ENCODE data around the gene TMPRSS3.

The TMPRSS3 gene

DNA sequence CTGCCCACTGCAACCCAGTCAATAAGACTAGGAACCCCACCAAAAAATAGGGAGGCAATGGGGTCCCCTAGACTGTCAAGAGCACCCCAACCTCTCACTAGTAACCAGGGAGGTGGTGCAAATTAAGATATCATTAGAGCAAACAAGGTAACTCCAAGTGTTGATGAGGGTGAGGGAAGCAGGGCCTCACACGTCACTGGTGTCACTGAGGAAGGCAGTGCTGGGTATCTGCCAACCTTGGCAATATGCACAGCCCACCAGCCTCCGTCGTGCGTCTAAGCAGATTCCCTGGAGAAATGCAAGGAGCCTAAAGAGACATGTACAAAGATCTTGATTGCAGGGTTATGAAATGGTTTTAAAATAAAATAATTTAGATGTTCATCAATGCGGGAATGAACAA lies 11.6 kb upstream of the TMPRSS3 start:
- DNase-seq (ENCODE audit: low read depth in 2 of 2): no peak

DNA sequence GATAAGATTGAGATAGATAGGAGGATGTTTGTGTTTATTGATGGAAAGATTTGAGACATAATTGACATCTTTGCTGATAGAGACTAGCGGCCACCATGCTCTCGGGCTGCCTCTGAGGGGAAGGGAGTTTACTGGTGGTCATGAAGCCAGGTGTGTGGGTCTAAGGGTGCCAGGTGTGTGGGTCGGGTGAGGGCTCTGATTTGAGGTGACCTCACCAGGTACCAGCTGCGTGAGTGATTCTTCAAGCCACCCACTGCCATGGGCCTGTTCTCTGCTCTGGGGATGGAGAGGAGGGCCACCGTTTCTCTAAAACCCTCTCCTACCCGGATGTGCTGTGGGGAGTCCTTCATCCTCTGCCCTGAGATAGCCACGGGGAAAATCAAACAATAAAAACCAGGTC lies 11.0 kb upstream of the TMPRSS3 start:
- no peak for DNase-seq (ENCODE audit: low read depth in 2 of 2)

DNA sequence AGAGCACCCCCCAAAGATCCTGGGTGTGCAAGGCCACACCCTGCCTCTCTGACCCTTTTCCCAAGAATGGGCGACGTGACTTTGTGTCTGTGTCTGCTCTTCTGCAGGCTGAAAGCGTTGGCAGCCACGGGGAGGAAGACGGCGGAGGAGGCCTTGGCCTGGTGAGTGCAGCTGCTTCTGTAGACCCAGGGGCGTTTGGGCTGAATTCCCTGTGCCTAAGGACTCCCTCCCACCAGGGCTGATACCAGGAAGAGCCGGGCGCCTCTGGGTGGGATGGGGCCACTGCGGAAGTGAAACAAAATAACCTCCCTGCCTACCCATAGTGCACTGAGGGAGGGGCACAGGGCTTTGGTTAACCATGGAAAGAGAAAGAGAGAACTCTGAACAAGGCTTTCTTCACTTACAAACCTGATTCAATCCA lies 10.4 kb upstream of the TMPRSS3 start:
- peak in 1 of 2 experiments; percentile 50 for DNase-seq (ENCODE audit: low read depth in 2 of 2)

DNA sequence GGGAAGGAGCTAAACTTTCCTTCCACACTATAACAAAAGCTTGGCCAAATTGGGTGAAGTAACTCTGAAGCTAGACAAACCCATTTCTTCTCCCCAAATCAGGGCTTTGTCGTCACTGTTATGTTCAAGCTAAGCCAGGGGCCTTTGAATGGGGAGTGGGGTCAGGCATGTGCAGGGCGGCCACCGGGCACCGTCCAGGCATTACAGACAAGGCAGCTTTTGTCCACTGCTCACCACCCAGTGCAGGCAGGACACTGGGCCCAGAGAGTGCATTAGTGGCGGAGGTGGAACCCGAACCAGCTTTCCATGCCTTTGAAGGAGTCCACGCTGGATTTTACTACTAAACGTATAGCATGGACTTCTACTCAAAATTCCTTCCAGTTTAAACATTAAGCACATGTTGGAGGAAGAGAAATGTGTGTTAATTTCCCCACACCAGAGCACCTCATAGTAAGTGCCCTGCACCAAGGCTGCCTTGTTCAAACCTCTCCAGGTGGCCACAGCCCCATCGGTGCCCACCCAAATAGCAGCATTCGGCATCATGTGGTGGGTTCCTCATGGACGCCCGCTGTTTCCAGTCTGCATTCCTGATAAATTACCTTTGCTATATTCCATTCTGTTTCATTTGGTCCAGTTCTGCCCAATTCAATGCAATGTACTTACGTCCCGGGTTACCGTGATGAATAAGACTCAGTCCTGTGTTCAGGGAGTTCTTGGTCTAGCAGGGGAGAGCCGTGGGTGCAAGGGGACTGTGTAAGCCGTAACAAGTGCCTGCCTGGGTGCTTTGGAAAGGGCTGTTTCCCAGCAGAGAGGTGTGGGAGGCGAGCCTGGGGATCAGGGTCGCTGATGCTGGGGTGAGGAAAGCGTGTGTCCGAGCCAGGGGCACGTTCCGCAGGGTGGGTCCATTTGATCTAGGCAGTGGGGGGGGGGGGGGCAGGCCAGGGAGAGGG lies 9.5 kb upstream of the TMPRSS3 start:
- no peak for DNase-seq (ENCODE audit: low read depth in 2 of 2)

DNA sequence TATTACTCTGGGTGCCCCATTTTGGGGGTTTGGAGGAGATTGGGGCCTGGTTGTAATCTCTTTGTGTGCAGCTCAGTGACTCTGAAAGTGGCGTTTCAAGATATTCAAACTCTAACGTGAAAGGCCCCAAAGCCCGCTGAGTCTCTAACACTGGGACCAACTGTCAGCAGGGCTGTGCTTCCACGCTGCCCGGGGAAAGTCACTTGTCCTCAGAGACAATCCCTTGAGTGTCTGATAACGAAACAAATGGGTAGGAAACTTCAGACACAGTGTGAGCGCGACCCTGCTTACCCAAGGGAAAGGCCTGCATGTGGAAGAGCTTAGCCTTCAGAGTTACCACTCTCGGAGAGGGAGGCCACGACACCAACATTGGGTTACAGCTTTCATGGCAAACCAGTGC lies 8.7 kb upstream of the TMPRSS3 start:
- DNase-seq (ENCODE audit: low read depth in 2 of 2): no peak

DNA sequence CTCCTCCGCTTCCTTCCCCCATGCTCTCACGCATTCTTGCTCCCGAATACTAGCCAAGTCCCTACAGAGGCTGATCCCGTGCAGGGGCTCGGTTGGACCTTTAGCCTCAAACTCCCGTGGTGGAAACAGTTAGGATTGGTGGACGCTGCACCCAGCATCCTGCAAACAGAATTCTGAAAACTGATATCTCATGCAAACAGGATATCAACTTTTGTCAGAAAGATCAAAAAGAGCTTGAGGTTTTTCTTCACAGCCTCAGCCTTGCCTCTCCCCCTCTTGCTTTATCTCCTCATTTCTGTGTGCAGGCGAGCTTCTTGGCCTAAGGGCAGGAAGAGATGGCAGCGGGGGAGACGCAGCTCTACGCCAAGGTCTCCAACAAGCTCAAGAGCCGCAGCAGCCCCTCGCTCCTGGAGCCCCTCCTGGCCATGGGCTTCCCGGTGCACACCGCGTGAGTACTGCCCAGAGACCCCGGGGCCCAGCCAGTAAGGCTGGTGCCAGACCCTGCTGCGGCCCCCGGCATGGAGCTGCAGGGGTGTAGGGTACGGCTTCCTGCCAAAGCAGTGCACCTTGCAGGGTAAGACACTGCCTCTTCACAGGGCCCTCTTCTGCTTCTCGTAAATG lies 7.9 kb upstream of the TMPRSS3 start, which contains the start of gene UBASH3A:
Gene UBASH3A, plus strand, starts transcription at position 292 of the 621 bp plus-strand sequence. Its CDS starts 44 bp downstream, at position 336.
- no peak for DNase-seq (ENCODE audit: low read depth in 2 of 2)

DNA sequence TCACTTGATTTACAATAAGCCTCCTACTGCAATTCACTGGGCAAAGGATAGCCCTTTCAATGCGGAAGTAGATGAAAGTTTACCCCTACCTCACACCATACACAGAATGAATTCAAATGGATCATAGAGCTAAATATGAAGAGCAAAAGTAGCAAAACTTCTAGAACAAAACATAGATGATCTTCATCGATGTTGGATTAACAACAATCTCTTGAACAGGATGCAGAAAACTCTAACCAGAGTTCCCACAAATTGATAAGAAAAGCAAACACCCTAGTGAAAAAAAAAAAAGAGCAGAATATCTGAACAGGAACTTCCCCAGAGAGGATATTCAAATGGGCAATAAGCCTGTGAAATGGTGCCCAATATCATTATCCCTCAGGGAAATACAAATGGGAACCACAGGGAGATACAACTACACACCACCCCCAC lies 6.0 kb upstream of the TMPRSS3 start:
- DNase-seq (ENCODE audit: low read depth in 2 of 2): no peak

DNA sequence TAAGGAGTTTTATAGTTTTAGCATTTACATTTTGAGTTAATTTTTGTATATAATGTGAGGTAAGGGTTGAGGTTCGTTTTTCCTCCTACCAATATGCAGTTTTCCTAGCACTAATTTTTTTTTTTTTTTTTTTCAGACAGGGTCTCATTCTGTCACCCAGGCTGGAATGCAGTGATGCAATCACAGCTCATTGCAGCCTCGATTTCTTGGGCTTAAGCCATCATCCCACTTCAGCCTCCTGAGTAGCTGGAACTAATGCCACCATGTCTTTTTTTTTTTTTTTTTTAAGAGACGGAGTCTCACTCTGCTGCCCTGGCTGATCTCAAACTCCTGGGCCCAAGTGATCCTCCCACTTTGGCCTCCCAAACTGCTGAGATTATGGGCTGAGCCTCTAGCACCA lies 5.3 kb upstream of the TMPRSS3 start:
- DNase-seq (ENCODE audit: low read depth in 2 of 2): no peak

DNA sequence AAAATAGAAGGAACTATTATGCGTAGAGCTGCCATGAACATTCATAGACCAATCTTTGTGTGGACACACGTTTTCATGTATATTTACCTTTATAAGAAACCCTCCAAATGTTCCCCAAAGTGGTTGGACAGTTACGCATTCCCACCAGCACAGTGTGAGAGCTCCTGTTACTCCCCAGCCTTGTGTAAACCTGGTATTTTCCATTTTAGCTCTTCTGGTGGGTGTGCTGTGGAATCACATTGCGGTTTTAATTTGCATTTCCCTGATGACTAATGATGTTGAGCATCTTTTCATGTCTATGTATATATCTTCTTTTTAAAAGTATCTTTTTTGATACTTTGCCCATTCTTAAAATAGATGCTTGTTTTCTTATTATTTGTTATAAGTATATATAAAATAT lies 4.7 kb upstream of the TMPRSS3 start:
- DNase-seq (ENCODE audit: low read depth in 2 of 2): no peak

DNA sequence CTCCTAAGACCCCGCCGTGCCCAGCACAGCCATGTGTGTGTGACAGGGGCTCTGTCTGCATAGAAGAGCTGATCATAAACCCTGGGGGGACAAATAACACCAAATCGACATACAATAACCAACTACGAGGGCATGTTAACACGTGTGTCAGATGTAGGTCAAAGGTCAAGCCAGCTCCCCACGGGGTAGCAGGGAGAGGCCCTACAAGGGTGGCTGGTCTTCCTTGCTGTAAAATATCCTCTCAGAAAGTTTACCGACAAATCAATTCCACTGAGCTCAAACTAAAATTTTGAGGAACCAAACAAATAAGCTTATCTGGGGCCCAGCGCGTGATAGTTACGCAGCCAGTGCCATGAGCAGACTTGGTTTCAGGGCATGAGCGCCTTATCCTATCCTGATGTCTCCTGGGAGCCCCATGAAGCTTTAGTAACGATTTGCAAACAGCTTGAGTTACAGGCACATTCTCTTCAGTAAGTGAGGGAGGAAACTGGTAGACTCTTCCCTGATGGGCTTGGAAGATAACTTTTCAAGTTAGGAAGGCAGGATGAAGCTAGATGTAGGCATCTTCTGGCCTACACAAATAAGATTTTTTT lies 2.7 kb upstream of the TMPRSS3 start:
- DNase-seq (ENCODE audit: low read depth in 2 of 2): no peak

DNA sequence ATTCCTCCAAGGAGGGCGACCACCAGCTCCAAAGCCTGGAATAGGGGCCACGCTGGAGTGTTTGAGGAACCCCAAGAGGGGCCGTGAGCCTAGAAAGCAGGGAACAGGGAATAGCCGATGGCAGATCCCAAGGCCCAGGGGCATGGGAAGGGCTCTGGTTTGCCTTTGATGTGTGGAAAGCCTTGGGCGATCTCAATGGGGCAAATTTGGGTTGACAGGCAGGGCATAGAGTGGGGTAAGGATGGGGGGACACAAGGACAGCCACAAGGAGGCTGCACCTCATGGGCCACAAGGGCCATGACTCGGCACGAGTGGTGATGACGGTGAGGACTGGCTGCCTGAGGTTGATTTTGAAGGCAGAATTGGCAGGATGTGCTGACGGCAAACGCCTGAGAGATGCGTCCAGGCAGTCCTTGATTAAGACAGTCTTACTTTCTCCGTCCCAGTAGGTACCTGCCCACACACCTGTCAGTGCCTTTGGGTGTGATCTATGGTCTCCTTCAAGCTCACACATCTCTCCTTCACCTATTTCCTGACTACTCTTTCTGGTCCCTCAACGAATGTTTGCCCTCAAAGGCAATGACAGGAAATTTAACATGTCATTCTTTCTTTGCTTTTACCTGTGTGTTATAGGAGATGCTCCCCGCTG lies 2.0 kb upstream of the TMPRSS3 start:
- DNase-seq (ENCODE audit: low read depth in 2 of 2): no peak

DNA sequence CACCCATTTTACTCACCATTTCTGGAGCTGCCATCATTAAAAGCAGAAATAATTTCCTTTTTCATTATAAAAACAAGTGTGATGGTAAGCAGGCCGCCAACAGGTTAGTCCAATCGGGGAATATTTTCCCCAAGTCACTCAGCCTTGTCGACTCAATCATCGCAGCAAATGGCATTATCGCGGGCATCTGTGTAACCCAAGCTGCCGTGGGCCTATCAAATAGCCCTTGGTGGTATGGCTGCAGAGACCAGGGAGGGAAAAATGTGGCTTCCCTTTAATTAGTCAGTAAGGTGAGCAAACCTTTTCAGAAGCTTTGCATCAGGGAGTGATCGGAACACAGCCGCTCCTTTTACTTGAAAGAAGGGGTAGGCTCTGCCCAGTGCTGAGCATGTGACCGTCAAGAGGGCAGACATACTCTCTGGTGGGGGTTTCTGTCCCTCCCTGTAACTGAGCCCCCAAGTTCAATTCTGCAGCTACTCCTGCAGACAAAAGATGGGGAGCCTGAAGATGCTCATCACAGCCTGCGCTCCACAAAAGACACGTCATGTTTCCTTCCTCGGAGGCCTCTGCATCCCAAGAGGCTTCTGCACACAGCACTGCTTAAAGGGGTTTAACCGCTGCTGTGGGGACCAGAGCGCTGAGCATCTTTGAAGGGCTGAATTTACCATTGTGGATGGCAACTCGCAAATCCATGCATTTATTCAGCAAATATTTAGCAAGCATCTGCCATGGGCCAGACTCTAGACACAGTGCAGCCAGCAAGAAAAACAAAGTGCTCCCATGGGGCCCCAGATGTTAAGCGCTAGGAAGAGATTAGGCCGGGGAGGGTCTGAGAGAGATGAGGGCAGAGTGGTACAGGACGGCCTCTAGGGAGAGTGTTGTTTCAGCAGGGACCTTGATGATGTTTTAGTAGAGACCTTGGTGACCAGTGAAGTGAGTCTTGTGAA lies 1.2 kb upstream of the TMPRSS3 start:
- no peak for DNase-seq (ENCODE audit: low read depth in 2 of 2)

DNA sequence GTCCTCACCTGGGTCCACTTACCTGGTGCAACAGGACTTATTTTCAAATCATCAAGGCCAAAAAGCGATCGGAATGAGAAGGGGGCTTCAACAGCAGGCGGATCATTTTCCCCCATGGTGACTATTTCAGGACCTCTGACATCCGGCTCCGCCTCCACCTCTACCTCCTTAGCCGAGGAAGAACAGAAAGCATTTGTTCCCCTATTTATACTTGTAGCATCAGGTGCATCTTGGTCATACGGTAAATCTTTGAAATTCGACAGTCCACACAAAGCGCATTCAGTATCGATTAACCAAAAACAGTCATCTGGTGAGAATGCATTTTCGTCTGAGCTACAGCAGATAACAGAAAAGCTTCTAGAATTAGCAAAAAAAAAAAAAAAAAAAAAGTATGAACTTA lies 550 bp downstream of the TMPRSS3 start:
- no peak for DNase-seq (ENCODE audit: low read depth in 2 of 2)

DNA sequence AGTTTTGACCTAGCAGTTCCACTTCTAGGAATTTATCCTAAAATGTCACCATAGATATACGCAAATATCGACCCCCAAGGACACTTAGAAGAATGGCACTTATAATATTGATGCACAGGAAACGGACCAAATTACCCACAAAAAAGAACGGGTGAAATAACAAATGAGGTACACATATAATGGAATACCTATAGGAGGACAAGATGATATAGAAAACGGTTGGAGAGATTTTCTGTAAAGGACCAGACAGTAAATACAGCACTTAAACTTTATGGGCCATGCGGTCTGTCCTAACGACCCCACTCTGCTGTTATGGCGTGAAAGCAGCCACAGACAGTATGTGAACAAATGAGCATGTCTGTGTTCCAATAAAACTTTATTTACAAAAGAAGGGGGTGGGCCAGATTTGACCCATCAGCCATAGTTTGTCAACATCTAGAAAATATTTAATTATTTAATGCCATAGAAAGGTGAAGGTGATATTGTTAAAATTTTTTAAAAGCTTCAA lies 2.4 kb downstream of the TMPRSS3 start:
- DNase-seq (ENCODE audit: low read depth in 2 of 2): no peak

DNA sequence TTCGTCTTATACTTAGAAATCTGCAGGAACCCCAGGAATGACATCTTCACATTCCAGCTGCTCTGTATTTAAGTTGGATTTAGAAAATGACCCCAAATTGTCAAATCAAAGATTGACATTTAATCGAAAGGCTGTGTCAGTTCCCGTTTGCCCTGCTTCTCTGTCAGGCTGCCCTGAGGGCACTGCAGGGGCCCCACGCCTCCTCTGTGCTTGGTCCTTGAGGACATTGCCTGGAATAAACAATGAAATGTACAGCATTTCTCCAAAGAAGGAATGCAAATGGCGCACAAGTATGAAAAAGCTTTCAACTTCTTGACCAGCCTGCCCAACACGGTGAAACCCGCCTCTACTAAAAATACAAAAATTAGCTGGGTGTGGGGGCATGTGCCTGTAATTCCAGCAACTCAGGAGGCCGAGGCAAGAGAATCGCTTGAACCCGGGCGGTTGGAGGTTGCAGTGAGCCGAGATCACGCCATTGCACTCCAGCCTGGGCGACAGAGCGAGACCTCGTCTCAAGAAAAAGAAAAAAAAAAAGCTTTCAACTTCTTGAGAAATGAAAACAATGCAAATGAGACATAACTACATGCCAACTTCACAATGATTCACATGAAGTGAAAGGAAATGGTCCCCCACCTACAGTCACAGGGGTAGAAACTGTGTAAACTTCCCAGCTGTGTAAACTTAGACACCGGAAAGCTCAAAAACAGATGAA lies 3.0 kb downstream of the TMPRSS3 start:
- DNase-seq (ENCODE audit: low read depth in 2 of 2): no peak

DNA sequence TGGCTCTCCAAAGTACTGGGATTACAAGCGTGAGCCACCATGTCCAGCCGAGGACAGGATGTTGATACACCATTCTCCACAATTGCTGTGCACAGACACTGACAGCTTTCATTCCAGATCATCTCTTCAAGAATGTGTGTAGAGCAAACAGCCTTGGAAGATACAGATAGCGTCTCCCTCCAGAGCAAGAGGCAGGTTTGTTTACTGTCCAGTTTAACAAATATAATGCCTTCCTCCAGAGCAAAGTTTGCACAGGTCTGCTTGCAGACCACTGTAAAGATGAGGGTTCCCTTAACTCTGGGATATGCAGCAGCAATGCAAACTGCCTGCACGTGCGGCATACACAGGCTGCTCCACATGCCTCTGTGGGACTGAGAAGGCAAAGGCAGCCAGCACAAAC lies 4.6 kb downstream of the TMPRSS3 start:
- DNase-seq (ENCODE audit: low read depth in 2 of 2): no peak

DNA sequence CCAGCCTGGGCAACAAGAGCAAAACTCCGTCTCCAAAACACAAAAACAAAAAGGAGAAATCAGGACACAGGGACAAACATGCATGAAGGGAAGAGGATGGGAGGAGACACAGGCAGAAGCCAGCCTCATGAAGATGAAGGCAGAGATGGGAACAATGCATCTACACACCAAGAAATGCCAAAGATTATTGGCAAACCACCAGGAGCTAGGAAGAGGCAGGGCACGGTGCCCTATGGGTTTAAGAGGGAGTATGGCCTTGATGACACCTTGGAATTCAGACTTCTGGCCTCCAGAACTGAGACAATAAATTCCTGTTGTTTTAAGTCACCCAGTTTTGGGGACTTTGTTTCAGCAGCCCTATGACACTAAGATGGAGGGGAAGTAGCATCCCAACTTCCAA lies 5.2 kb downstream of the TMPRSS3 start:
- DNase-seq (ENCODE audit: low read depth in 2 of 2): no peak

DNA sequence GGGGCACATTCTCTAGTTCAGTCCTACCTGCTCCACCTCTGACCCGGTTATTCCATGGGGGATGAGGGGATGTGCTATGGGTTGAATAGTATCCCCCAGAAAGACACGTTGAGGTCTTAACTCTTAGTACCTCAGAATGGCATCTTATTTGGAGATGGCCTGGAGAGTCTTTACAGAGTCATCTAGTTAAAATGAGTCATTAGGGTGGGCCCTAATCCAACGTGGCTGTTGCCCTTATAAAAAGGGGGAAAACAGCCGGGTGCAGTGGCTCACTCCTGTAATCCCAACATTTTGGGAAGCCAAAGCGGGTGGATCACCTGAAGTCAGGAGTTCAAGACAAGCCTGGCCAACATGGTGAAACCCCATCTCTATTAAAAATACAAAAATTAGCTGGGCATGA lies 5.7 kb downstream of the TMPRSS3 start:
- DNase-seq (ENCODE audit: low read depth in 2 of 2): no peak

DNA sequence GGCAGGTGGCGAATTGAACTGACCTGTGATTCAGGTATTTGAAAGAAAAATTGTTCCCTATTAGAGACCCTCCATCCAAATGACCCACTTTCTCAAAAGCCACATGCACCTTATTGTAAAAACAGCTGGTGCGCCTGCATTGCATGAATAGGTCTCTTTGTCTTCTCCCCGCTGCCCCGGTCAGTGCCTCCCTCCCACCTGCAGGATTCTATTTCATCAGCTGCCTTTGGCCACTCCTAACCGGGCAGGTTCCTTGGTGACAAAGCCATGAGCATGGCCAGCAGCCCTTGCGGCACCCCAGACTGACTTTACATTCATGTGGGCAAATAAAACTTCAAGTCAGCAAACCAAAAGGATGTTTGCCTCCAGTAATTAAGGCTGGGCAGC lies 6.4 kb downstream of the TMPRSS3 start:
- no peak for DNase-seq (ENCODE audit: low read depth in 2 of 2)

DNA sequence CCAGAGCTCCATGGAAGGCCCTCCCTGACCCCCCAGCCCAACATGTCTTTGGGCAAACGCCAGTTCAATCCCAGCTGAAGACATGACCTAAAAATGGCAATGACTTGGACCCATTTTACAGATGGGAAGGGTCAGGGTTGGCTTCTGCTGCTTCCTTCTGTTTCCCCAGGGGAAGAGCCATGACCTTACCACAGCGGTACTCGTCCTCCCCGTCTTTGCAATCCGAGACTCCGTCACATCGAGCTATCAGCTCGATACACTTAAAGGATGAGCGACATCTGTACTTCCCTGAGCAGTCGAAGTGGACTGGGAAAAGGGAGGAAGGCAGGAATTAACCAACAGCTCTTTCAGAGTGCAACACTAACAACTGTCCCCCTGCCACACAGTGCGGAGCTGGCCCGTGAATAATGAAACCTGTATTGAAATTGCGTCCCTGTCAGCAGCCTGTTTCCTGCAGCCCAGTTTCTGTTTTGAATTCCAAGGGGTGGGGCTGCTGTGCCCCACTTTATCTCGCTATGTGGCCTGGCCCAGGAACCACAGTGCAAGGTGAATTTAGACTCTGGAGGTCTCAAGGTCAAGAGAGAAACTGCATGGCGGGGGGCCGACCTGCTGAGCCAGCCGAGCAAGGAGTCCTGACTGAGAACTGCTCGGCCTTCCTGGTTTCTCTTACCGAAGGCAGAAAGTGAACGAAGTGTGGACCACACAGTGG lies 7.0 kb downstream of the TMPRSS3 start:
- no peak for DNase-seq (ENCODE audit: low read depth in 2 of 2)
